Kidney (tissue), 14 donors: ENCODE results near the gene LRRC75A. TPM values are rescaled to one million over a fixed set of nuclear protein-coding genes. Genes with fewer than 3 reads are reported as not detected.

Source experiments
- DNase-seq, 5 donors: peaks; one replicate each; pipeline ENCODE4 v3.0.0-alpha.2; 2013 to 2020
- FAIRE-seq: peaks from 2 replicates; lab custom pipeline; 2012; peaks lifted over from hg19 to GRCh38; lab: Jason Lieb, UNC
- H3K27ac ChIP-seq, 2 donors: one replicate each; pipeline ENCODE4 v1.7.0; 2013; ENCODE audit warnings: low read depth in 2 of 2, low read length in 2 of 2, inconsistent platforms in 1 of 2
- H3K27me3 ChIP-seq: one replicate; pipeline ENCODE4 v1.7.1; 2013; ENCODE audit warnings: low read length, inconsistent platforms; ENCODE audit not compliant: control insufficient read depth, insufficient read depth
- H3K36me3 ChIP-seq, 3 donors: one replicate each; pipeline versions ENCODE4 v1.7.0 to v1.7.1; 2013; ENCODE audit warnings: low read length in 3 of 3, control low read depth in 1 of 3, inconsistent platforms in 1 of 3; ENCODE audit not compliant: insufficient read depth in 3 of 3, control insufficient read depth in 2 of 3
- H3K4me1 ChIP-seq, 3 donors: one replicate each; pipeline versions ENCODE4 v1.7.0 to v1.7.1; 2013; ENCODE audit warnings: low read length in 3 of 3, inconsistent platforms in 1 of 3, low read depth in 1 of 3; ENCODE audit not compliant: control insufficient read depth in 2 of 3, insufficient read depth in 2 of 3
- H3K4me3 ChIP-seq, 3 donors: one replicate each; pipeline versions ENCODE4 v1.7.0 to v1.8.1; 2013; ENCODE audit warnings: low read length in 3 of 3, control low read depth in 1 of 3, inconsistent platforms in 1 of 3
- H3K9ac ChIP-seq, 3 donors: one replicate each; pipeline versions ENCODE4 v1.7.0 to v1.7.1; 2013; ENCODE audit warnings: low read length in 3 of 3, control low read depth in 1 of 3, inconsistent platforms in 1 of 3
- H3K9me3 ChIP-seq, 3 donors: one replicate each; pipeline versions ENCODE4 v1.7.0 to v1.7.1; 2013; ENCODE audit warnings: low read length in 3 of 3, control low read depth in 1 of 3, inconsistent platforms in 1 of 3; ENCODE audit not compliant: control insufficient read depth in 2 of 3, insufficient read depth in 1 of 3
- intact Hi-C: fragments of 100-400 bp; cut with DNase I; formaldehyde crosslinking; loops from one replicate; pipeline ENCODE4 v1.11.1; 2022
- polyA plus RNA-seq: library from polyadenylated mRNA; stranded (reverse); fragments of 350-450 nt; fragmentation: Illumina TruSeq; extraction: RNeasy Lipid Tissue Mini Kit (QIAGEN cat#74804); gene quantifications from one replicate; pipeline ENCODE4 v1.2.3, GENCODE V29; 2014; ENCODE audit warnings: low read depth, low replicate concordance; ENCODE audit not compliant: insufficient read depth
- total RNA-seq: library from RNA; stranded (reverse); fragmentation: NEBNext Ultra II Directional; extraction: Animal tissue kit (Norgen Biotek cat#: 25700); gene quantifications from one replicate; pipeline ENCODE4 v1.2.1, GENCODE V29; 2021
- TF ChIP-seq, protein P1 (sequence below): IDR thresholded peaks from 3 replicates; pipeline ENCODE4 v1.5.1; 2012; ENCODE audit warnings: mild to moderate bottlenecking, moderate library complexity, borderline replicate concordance; ENCODE audit not compliant: insufficient read depth; ENCODE audit errors: extremely low read depth
- donor health status: control.
- donor health status: control.
- donor health status: control.
- donor health status: control.
- donor health status: control.
- donor health status: DM: yes; HTN: yes; CAD: no.
- donor health status: Normal renal cell carcinoma (clear cell type).

Gene LRRC75A
- total and polyA plus RNA-seq, 2 donors from 2014 or later, result 2.5 to 2.6 TPM

DNA sequence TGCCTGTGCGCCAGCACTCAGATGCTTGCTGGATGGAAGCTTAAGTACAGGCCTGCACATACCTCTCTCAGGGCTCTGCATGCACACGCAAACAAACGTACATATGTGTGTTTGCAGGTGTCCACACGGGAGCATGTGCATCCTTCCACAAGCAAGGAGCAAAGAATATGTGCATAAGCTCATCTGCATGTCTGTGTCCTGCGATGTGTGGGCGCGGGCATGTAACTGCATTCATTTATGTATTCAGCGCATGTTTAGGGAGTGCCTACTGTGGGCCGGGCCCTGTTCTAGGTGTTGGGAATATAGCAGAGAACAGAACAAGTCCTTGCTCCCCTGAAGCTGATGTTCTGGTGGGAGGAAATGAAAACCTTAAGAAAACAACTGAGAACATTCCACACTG, 62.9 kb downstream of the LRRC75A start:
- Histone ChIP-seq H3K4me3 (no peak overlapping the region), H3K27ac (no peak overlapping the region), H3K27me3 (no peaks in the 10 kb centered on the region), H3K9me3 (no peaks in the 10 kb centered on the region), H3K36me3 (no peaks in the 10 kb centered on the region), H3K4me1 (no peaks in the 10 kb centered on the region), H3K9ac (no peak overlapping the region)
- DNase-seq (no peak), FAIRE-seq (no peak)
- intact Hi-C loops, result no loop called here
- TF ChIP-seq, protein P1, sequence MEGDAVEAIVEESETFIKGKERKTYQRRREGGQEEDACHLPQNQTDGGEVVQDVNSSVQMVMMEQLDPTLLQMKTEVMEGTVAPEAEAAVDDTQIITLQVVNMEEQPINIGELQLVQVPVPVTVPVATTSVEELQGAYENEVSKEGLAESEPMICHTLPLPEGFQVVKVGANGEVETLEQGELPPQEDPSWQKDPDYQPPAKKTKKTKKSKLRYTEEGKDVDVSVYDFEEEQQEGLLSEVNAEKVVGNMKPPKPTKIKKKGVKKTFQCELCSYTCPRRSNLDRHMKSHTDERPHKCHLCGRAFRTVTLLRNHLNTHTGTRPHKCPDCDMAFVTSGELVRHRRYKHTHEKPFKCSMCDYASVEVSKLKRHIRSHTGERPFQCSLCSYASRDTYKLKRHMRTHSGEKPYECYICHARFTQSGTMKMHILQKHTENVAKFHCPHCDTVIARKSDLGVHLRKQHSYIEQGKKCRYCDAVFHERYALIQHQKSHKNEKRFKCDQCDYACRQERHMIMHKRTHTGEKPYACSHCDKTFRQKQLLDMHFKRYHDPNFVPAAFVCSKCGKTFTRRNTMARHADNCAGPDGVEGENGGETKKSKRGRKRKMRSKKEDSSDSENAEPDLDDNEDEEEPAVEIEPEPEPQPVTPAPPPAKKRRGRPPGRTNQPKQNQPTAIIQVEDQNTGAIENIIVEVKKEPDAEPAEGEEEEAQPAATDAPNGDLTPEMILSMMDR, result no peak

DNA sequence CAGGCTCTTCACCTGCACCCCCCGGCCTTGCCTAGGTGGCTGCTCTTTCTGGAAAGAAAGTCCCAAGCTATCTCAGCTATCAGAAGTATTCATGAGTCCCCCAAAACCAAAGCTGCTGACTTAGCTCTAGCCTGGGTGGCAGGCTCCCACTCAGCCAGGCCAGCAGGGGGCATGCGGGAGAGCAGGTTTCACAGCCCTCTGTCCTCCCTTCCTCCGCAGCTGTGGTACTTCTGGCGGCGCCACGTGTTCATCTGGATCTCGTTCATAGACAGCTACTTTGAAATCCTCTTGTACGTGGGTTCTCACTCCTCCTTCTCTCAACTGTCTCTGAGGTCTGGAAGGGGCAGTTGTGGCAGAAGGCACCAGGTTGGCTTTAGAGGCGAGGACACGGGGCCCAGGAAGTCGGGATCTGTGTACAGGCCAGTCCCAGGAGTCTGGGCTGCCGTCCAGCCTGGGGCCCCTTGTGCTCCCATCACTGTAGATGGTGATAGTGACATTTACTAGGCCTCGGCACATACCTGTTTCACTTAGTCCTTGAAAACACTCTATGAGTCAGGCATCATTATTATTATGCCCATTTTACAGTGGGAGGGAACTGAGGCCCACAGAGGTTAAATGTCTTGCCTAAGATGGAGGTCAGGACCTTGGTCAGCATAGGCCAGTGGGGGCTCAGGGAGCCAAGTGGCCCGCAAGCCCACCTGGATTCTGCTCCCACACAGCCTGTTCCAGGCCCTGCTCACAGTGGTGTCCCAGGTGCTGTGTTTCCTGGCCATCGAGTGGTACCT, 63.7 kb downstream of the LRRC75A start:
- FAIRE-seq, result no peak
- H3K27ac ChIP-seq, result no peak overlapping the region

DNA sequence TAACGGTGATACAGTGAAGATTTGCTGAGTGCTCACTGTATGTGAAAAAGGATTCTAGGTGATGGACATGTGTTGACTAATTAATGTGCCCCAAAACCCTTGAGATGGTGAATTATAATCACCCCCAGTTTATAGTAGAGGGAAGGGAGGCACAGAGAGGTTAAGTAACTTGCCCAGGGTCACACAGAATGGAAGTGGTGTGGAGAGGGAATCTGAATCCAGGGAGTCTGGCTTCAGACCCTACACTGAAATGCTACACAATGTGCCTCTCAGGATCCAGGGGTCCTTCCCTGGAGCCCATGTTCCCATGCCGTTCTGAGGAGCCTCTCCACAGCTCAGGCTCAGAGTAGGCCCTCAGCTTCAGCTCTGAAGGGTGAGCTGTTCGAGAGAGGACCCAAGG, 65.0 kb downstream of the LRRC75A start:
- TF ChIP-seq, protein P1, result no peak
- Histone ChIP-seq H3K27me3 (no peaks in the 10 kb centered on the region), H3K27ac (no peak overlapping the region), H3K36me3 (no peaks in the 10 kb centered on the region), H3K9me3 (no peaks in the 10 kb centered on the region), H3K4me3 (no peak overlapping the region), H3K4me1 (no peaks in the 10 kb centered on the region), H3K9ac (no peak overlapping the region)
- FAIRE-seq, result no peak
- DNase-seq, result no peak
- intact Hi-C loops, result no loop called here

More for the DNA sequence above, 63.7 kb downstream of the LRRC75A start:
- no peaks in the 10 kb centered on the region for H3K27me3 ChIP-seq
- peak in 3 of 5 donors; percentile 48 to 64 (median 61) for DNase-seq
- no peak overlapping the region for H3K4me3 ChIP-seq
- TF ChIP-seq, protein P1, result peak; percentile 52
- no peaks in the 10 kb centered on the region for H3K36me3 ChIP-seq
- no peaks in the 10 kb centered on the region for H3K4me1 ChIP-seq
- no peak overlapping the region for H3K9ac ChIP-seq
- intact Hi-C loops, result no loop called here
- no peaks in the 10 kb centered on the region for H3K9me3 ChIP-seq
